Measurements from ENCODE around the gene CASKIN1.

- no peak for TF ChIP-seq GATA3 (IDR thresholded peaks at IDR 0.05; ENCODE audit: low read depth, low read length)
- no peak for TF ChIP-seq GATA2 (IDR thresholded peaks at IDR 0.05; ENCODE audit: low read depth, low read length)
These were observed 35.4 kb downstream of the CASKIN1 start for GRCh38 chr16:2160915-2161551.

Measured in SH-SY5Y (cell line).